ENCODE data around the gene MED22.

- no peak for TF ChIP-seq SUZ12 (IDR thresholded peaks at IDR 0.05; ENCODE audit: extremely low read depth, insufficient read depth, insufficient read length)
- no peak for TF ChIP-seq ZNF274 (IDR thresholded peaks at IDR 0.05; ENCODE audit: low read depth, low read length)
Observed at GRCh38 chr9:133344071-133344470, 3.9 kb downstream of the MED22 start.
